ENCODE measurements around the gene HLA-A.
"Not testable (repeated sequence)": the region's sequence is repeated elsewhere in the genome, so short reads cannot be mapped to it uniquely, and the experiment has no call there.

The HLA-A gene

GRCh38 chr6:29977425-29977727 lies 35.0 kb downstream of the HLA-A start:
- TF ChIP-seq CTCF (IDR thresholded peaks at IDR 0.05; ENCODE audit: low read depth, low read length) (no peak), MYC (IDR thresholded peaks at IDR 0.05; ENCODE audit: low read depth, low read length) (no peak), POLR2A (IDR thresholded peaks at IDR 0.05; ENCODE audit: extremely low read depth, insufficient read length) (no peak), MAX (IDR thresholded peaks at IDR 0.05; ENCODE audit: low read depth, low read length) (no peak)
- no peak for DNase-seq (ENCODE audit: low read depth)
- H3K4me3 ChIP-seq (ENCODE audit: low read depth, low read length): no peak overlapping the region

GRCh38 chr6:29980013-29980412 lies 37.7 kb downstream of the HLA-A start:
- not testable (repeated sequence) for H3K4me3 ChIP-seq (ENCODE audit: low read depth, low read length); DNase-seq (ENCODE audit: low read depth)

- TF ChIP-seq MAX (IDR thresholded peaks at IDR 0.05; ENCODE audit: low read depth, low read length) (no peak), MYC (IDR thresholded peaks at IDR 0.05; ENCODE audit: low read depth, low read length) (no peak), POLR2A (IDR thresholded peaks at IDR 0.05; ENCODE audit: extremely low read depth, insufficient read length) (no peak), CTCF (IDR thresholded peaks at IDR 0.05; ENCODE audit: low read depth, low read length) (no peak)
- DNase-seq (ENCODE audit: low read depth): no peak
- H3K4me3 ChIP-seq (ENCODE audit: low read depth, low read length): no peak overlapping the region
Measured at GRCh38 chr6:29980511-29980910, 38.2 kb downstream of the HLA-A start.

- no peak for DNase-seq (ENCODE audit: low read depth)
- TF ChIP-seq MYC (IDR thresholded peaks at IDR 0.05; ENCODE audit: low read depth, low read length) (no peak), MAX (IDR thresholded peaks at IDR 0.05; ENCODE audit: low read depth, low read length) (no peak), POLR2A (IDR thresholded peaks at IDR 0.05; ENCODE audit: extremely low read depth, insufficient read length) (no peak), CTCF (IDR thresholded peaks at IDR 0.05; ENCODE audit: low read depth, low read length) (no peak)
- no peak overlapping the region for H3K4me3 ChIP-seq (ENCODE audit: low read depth, low read length)
Measured at GRCh38 chr6:29981211-29981812, 39.0 kb downstream of the HLA-A start.

- TF ChIP-seq MAX (IDR thresholded peaks at IDR 0.05; ENCODE audit: low read depth, low read length) (no peak), MYC (IDR thresholded peaks at IDR 0.05; ENCODE audit: low read depth, low read length) (no peak), CTCF (IDR thresholded peaks at IDR 0.05; ENCODE audit: low read depth, low read length) (no peak), POLR2A (IDR thresholded peaks at IDR 0.05; ENCODE audit: extremely low read depth, insufficient read length) (no peak)
- no peak for DNase-seq (ENCODE audit: low read depth)
Measured at GRCh38 chr6:29982097-29982496, 39.8 kb downstream of the HLA-A start.

GRCh38 chr6:29984232-29984631 lies 41.9 kb downstream of the HLA-A start:
- TF ChIP-seq POLR2A (IDR thresholded peaks at IDR 0.05; ENCODE audit: extremely low read depth, insufficient read length) (no peak), MAX (IDR thresholded peaks at IDR 0.05; ENCODE audit: low read depth, low read length) (no peak), CTCF (IDR thresholded peaks at IDR 0.05; ENCODE audit: low read depth, low read length) (no peak), MYC (IDR thresholded peaks at IDR 0.05; ENCODE audit: low read depth, low read length) (no peak)
- no peak for DNase-seq (ENCODE audit: low read depth)

More at GRCh38 chr6:29982097-29982496, 39.8 kb downstream of the HLA-A start:
- H3K4me3 ChIP-seq (ENCODE audit: low read depth, low read length): no peak overlapping the region

More at GRCh38 chr6:29984232-29984631, 41.9 kb downstream of the HLA-A start:
- no peak overlapping the region for H3K4me3 ChIP-seq (ENCODE audit: low read depth, low read length)
